ENCODE data around the gene ROCK2. TPM values are rescaled to one million over a fixed set of nuclear protein-coding genes. Genes with fewer than 3 reads are reported as not detected.

The ROCK2 gene
- total and polyA plus RNA-seq, 2 of the 13 experiments (the other 11 are each of a cell fraction or from before 2014, with no cell fraction given), result 38.1 to 119 TPM

GRCh38 chr2:11342551-11343367, 1.7 kb downstream of the ROCK2 start (continued):
- no peak for TF ChIP-seq ETS1 (CRISPR knock-in tag; IDR thresholded peaks at IDR 0.05)
- peak; percentile 92 for TF ChIP-seq MBD4 (IDR thresholded peaks at IDR 0.05; ENCODE audit: borderline replicate concordance, low read length)
- peak; percentile 32; the same call in 1 of the 2 replicates for TF ChIP-seq TFDP2 (CRISPR knock-in tag; IDR thresholded peaks at IDR 0.05)
- TF ChIP-seq ZNF292 (CRISPR knock-in tag; IDR thresholded peaks at IDR 0.05; ENCODE audit: borderline replicate concordance, low read depth), result 0 out of 2 replicates have a peak, but pooled peaks have one; percentile 63
- TF ChIP-seq SAFB2 (CRISPR knock-in tag; IDR thresholded peaks at IDR 0.05; ENCODE audit: borderline replicate concordance, low read depth), result no peak
- 0 out of 2 replicates have a peak, but pooled peaks have one; percentile 32 for TF ChIP-seq NR2C2 (CRISPR knock-in tag; IDR thresholded peaks at IDR 0.05; ENCODE audit: borderline replicate concordance)
- TF ChIP-seq IKZF4 (CRISPR knock-in tag; IDR thresholded peaks at IDR 0.05; ENCODE audit: borderline replicate concordance, low read depth, not compliant biosample characterization), result no peak
- TF ChIP-seq ZNF224 (CRISPR knock-in tag; IDR thresholded peaks at IDR 0.05), result no peak
- no peak for TF ChIP-seq FOXP1 (IDR thresholded peaks at IDR 0.05)
- TF ChIP-seq FOXP1 (CRISPR knock-in tag; IDR thresholded peaks at IDR 0.05), result peak; percentile 17; the same call in 1 of the 2 replicates
- TF ChIP-seq RARA (CRISPR knock-in tag; IDR thresholded peaks at IDR 0.05), result peak; percentile 42; the same call in 1 of the 2 replicates
- TF ChIP-seq SIN3B (IDR thresholded peaks at IDR 0.05; ENCODE audit: low read length), result peak; percentile 41; the same call in 1 of the 2 replicates
- no peak for TF ChIP-seq ADNP (CRISPR knock-in tag; IDR thresholded peaks at IDR 0.05)
- TF ChIP-seq ZNF547 (CRISPR knock-in tag; IDR thresholded peaks at IDR 0.05), result no peak
- no peak for TF ChIP-seq FOXA1 (IDR thresholded peaks at IDR 0.05)
- TF ChIP-seq FOXA1 (CRISPR knock-in tag; IDR thresholded peaks at IDR 0.05), result peak; percentile 73
- TF ChIP-seq KDM2A (CRISPR knock-in tag; IDR thresholded peaks at IDR 0.05; ENCODE audit: borderline replicate concordance, low read depth), result peak; percentile 45; the same call in 1 of the 2 replicates
- TF ChIP-seq PHF20 (CRISPR knock-in tag; IDR thresholded peaks at IDR 0.05), result no peak
- TF ChIP-seq ZNF24 (IDR thresholded peaks at IDR 0.05), result peak; percentile 76; the same call in 1 of the 2 replicates
- peak; percentile 57; the same call in 1 of the 2 replicates for TF ChIP-seq ONECUT2 (CRISPR knock-in tag; IDR thresholded peaks at IDR 0.05)
- 0 out of 2 replicates have a peak, but pooled peaks have one; percentile 23 for TF ChIP-seq ZHX1 (CRISPR knock-in tag; IDR thresholded peaks at IDR 0.05; ENCODE audit: low read depth)
- peak; percentile 73; the same call in 1 of the 2 replicates for TF ChIP-seq KAT8 (CRISPR knock-in tag; IDR thresholded peaks at IDR 0.05)
- no peak for TF ChIP-seq FOXK1 (CRISPR knock-in tag; IDR thresholded peaks at IDR 0.05; ENCODE audit: borderline replicate concordance, low read depth)
- no peak for TF ChIP-seq FOXK2 (IDR thresholded peaks at IDR 0.05)
- no peak for TF ChIP-seq GABPA (IDR thresholded peaks at IDR 0.05; ENCODE audit: low read depth, low read length)
- TF ChIP-seq GABPA (CRISPR knock-in tag; IDR thresholded peaks at IDR 0.05; ENCODE audit: low read depth), result 0 out of 2 replicates have a peak, but pooled peaks have one; percentile 11
- 0 out of 2 replicates have a peak, but pooled peaks have one; percentile 8 for TF ChIP-seq RFXANK (CRISPR knock-in tag; IDR thresholded peaks at IDR 0.05)
- TF ChIP-seq MED8 (CRISPR knock-in tag; IDR thresholded peaks at IDR 0.05; ENCODE audit: insufficient replicate concordance), result peak; percentile 41

All from HepG2 (cell line).